Lower lobe of right lung (tissue), 2 donors: ENCODE measurements around the gene DPF3. TPM values are rescaled to one million over a fixed set of nuclear protein-coding genes. Genes with fewer than 3 reads are reported as not detected.

ENCODE experiments used
- ATAC-seq, 2 donors: fragments of 200-7000 bp; cut with Tn5 transposase; one replicate each; pipeline ENCODE4 v1.9.1; 2020 to 2022; ENCODE audit warnings: mild to moderate bottlenecking in 2 of 2, moderate library complexity in 2 of 2
- DNase-seq: peaks from one replicate; pipeline ENCODE4 v3.0.0-alpha.2; 2020
- H3K27ac ChIP-seq: fragments of 200-600 bp; one replicate; pipeline ENCODE4 v1.8.0; 2022
- H3K27me3 ChIP-seq: fragments of 200-600 bp; one replicate; pipeline ENCODE4 v1.8.0; 2022; ENCODE audit warnings: low read depth
- H3K36me3 ChIP-seq: fragments of 200-600 bp; one replicate; pipeline ENCODE4 v1.8.0; 2022; ENCODE audit warnings: mild to moderate bottlenecking
- H3K4me1 ChIP-seq: fragments of 200-600 bp; one replicate; pipeline ENCODE4 v1.8.0; 2022
- H3K4me3 ChIP-seq: fragments of 200-600 bp; one replicate; pipeline ENCODE4 v1.8.0; 2022; ENCODE audit warnings: mild to moderate bottlenecking
- H3K9me3 ChIP-seq: fragments of 200-600 bp; one replicate; pipeline ENCODE4 v1.8.0; 2022
- CTCF ChIP-seq: fragments of 200-600 bp; IDR thresholded peaks from one replicate; pipeline ENCODE4 v1.8.0; 2022; ENCODE audit warnings: antibody characterized with exemption, mild to moderate bottlenecking
- intact Hi-C: fragments of 100-400 bp; cut with DNase I; formaldehyde crosslinking; loops from one replicate; pipeline ENCODE4 v1.11.0; 2022
- total RNA-seq: library from RNA; stranded (reverse); fragmentation: NEBNext Ultra II Directional; extraction: Animal tissue kit (Norgen Biotek cat#: 25700); gene quantifications from one replicate; pipeline ENCODE4 v1.2.1, GENCODE V29; 2021
- donor health status: DM: no; HTN: yes; CAD: no; lungs with severe emphysema.

The DPF3 gene
- total RNA-seq, 1 donor from 2014 or later = 0.59 TPM

GRCh38 chr14:72721083-72721482 is 172.8 kb downstream of the DPF3 start:
- no peaks in the 10 kb centered on the region for H3K4me1 ChIP-seq
- intact Hi-C loops = no loop called here
- DNase-seq (no peak), ATAC-seq (no peak)
- no peak overlapping the region for H3K4me3 ChIP-seq
- H3K27me3 ChIP-seq = no peaks in the 10 kb centered on the region
- no peaks in the 10 kb centered on the region for H3K36me3 ChIP-seq
- TF ChIP-seq CTCF = no peak
- H3K9me3 ChIP-seq = no peaks in the 10 kb centered on the region
- no peak overlapping the region for H3K27ac ChIP-seq

- intact Hi-C loops = no loop called here
- H3K4me1 ChIP-seq = no peaks in the 10 kb centered on the region
- no peak for DNase-seq
- no peak for TF ChIP-seq CTCF
- H3K27ac ChIP-seq = no peak overlapping the region
- no peaks in the 10 kb centered on the region for H3K27me3 ChIP-seq
- H3K4me3 ChIP-seq = no peak overlapping the region
- no peak for ATAC-seq
- H3K36me3 ChIP-seq = no peaks in the 10 kb centered on the region
- no peaks in the 10 kb centered on the region for H3K9me3 ChIP-seq
These were observed 176.7 kb downstream of the DPF3 start for GRCh38 chr14:72717220-72717619.

- Histone ChIP-seq H3K36me3 (no peaks in the 10 kb centered on the region), H3K27ac (no peak overlapping the region), H3K4me3 (no peak overlapping the region), H3K27me3 (no peaks in the 10 kb centered on the region), H3K4me1 (no peaks in the 10 kb centered on the region), H3K9me3 (no peaks in the 10 kb centered on the region)
- DNase-seq (no peak), ATAC-seq (no peak)
- intact Hi-C loops = no loop called here
- no peak for TF ChIP-seq CTCF
These were observed 177.4 kb downstream of the DPF3 start for GRCh38 chr14:72716476-72716875.

GRCh38 chr14:72715850-72716228 is 178.1 kb downstream of the DPF3 start:
- DNase-seq (no peak), ATAC-seq (peak in 1 of 2 donors; percentile 9)
- Histone ChIP-seq H3K27me3 (no peaks in the 10 kb centered on the region), H3K4me3 (no peak overlapping the region), H3K27ac (no peak overlapping the region), H3K9me3 (no peaks in the 10 kb centered on the region), H3K4me1 (no peaks in the 10 kb centered on the region), H3K36me3 (no peaks in the 10 kb centered on the region)
- intact Hi-C loops = no loop called here
- TF ChIP-seq CTCF = no peak

- H3K27me3 ChIP-seq = no peaks in the 10 kb centered on the region
- intact Hi-C loops = no loop called here
- no peaks in the 10 kb centered on the region for H3K36me3 ChIP-seq
- no peaks in the 10 kb centered on the region for H3K9me3 ChIP-seq
- H3K4me1 ChIP-seq = no peaks in the 10 kb centered on the region
- TF ChIP-seq CTCF = no peak
- ATAC-seq (peak; percentile 22 to 33), DNase-seq (no peak)
- no peak overlapping the region for H3K4me3 ChIP-seq
- no peak overlapping the region for H3K27ac ChIP-seq
These were observed 178.6 kb downstream of the DPF3 start for GRCh38 chr14:72715215-72715849.

- intact Hi-C loops = no loop called here
- no peaks in the 10 kb centered on the region for H3K9me3 ChIP-seq
- no peaks in the 10 kb centered on the region for H3K27me3 ChIP-seq
- DNase-seq (no peak), ATAC-seq (peak in 1 of 2 donors; percentile 8)
- no peak overlapping the region for H3K27ac ChIP-seq
- no peaks in the 10 kb centered on the region for H3K4me1 ChIP-seq
- H3K4me3 ChIP-seq = no peak overlapping the region
- no peaks in the 10 kb centered on the region for H3K36me3 ChIP-seq
- no peak for TF ChIP-seq CTCF
These were observed 179.1 kb downstream of the DPF3 start for GRCh38 chr14:72714871-72715214.
